ENCODE results near the gene GRIK1.

DNA sequence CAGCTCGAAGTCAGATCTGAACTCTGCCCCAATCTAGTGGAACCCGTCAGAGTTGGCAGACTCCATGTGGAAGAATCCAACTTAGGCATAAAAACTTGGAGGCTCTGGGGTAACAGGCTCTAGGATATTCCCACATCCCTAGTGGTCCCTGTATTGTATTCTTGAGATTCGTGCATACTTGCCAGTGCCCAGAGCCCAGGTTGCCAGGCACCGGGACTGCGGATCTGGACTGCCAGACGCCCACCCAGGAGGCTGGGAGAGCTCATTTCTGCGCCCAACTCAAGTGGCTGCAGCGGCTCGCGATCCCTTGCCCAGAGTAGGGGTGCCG lies 1.1 kb downstream of the GRIK1 start:
- TF ChIP-seq, protein P1, sequence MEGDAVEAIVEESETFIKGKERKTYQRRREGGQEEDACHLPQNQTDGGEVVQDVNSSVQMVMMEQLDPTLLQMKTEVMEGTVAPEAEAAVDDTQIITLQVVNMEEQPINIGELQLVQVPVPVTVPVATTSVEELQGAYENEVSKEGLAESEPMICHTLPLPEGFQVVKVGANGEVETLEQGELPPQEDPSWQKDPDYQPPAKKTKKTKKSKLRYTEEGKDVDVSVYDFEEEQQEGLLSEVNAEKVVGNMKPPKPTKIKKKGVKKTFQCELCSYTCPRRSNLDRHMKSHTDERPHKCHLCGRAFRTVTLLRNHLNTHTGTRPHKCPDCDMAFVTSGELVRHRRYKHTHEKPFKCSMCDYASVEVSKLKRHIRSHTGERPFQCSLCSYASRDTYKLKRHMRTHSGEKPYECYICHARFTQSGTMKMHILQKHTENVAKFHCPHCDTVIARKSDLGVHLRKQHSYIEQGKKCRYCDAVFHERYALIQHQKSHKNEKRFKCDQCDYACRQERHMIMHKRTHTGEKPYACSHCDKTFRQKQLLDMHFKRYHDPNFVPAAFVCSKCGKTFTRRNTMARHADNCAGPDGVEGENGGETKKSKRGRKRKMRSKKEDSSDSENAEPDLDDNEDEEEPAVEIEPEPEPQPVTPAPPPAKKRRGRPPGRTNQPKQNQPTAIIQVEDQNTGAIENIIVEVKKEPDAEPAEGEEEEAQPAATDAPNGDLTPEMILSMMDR (IDR thresholded peaks at IDR 0.05): no peak
- no peak for TF ChIP-seq POLR2A (IDR thresholded peaks at IDR 0.05)

Data from Peyer's patch (tissue), 4 donors.